WTC11 (cell line): ENCODE results near the gene UGT2A1. TPM values are rescaled to one million over a fixed set of nuclear protein-coding genes. Genes with fewer than 3 reads are reported as not detected.

ENCODE experiments used
- ATAC-seq: fragments of 200-7000 bp; cut with Tn5 transposase; 2 replicates; pipeline ENCODE4 v1.10.0; 2021; ENCODE audit warnings: mild to moderate bottlenecking, moderate library complexity
- CTCF ChIA-PET: fragments of 300-600 bp; sonication (Branson Sonifier 250); formaldehyde crosslinking; loops from one replicate; lab custom pipeline; 2021; ENCODE audit warnings: antibody characterized with exemption; lab: Charles Lee
- POLR2A ChIA-PET: fragments of 350-600 bp; sonication (Branson Sonifier 250); formaldehyde crosslinking; loops from one replicate; lab custom pipeline; 2021; ENCODE audit warnings: antibody characterized with exemption; lab: Charles Lee
- DNase-seq: peaks from one replicate; pipeline ENCODE4 v3.0.0; 2021; ENCODE audit warnings: low spot score
- H3K27ac Mint-ChIP-seq: 2 replicates; pipeline ENCODE4 v1.8.0; 2021; ENCODE audit warnings: mixed read lengths
- H3K27me3 Mint-ChIP-seq: 2 replicates; pipeline ENCODE4 v1.8.0; 2021; ENCODE audit warnings: low read depth, mild to moderate bottlenecking, moderate library complexity, mixed read lengths
- H3K36me3 Mint-ChIP-seq: 2 replicates; pipeline ENCODE4 v1.8.0; 2021; ENCODE audit warnings: mixed read lengths
- H3K4me1 Mint-ChIP-seq: 2 replicates; pipeline ENCODE4 v1.8.0; 2022; ENCODE audit warnings: mixed read lengths
- H3K4me3 Mint-ChIP-seq: 2 replicates; pipeline ENCODE4 v1.8.0; 2021; ENCODE audit warnings: mild to moderate bottlenecking, moderate library complexity, mixed read lengths
- H3K9me3 Mint-ChIP-seq: 2 replicates; pipeline ENCODE4 v1.8.0; 2021; ENCODE audit warnings: mixed read lengths
- ELF4 ChIP-seq: sonication (generic); formaldehyde crosslinking; IDR thresholded peaks from 2 replicates; pipeline ENCODE4 v1.8.1; 2022; ENCODE audit warnings: low read depth, mild to moderate bottlenecking, moderate library complexity, missing genetic modification reagents
- GTF2I ChIP-seq: fragments of 250-450 bp; sonication (Bioruptor Pico); conservative IDR thresholded peaks from 2 replicates; pipeline ENCODE4 v1.4.0; 2021; ENCODE audit warnings: mild to moderate bottlenecking
- IRF1 ChIP-seq: sonication (generic); formaldehyde crosslinking; IDR thresholded peaks from 2 replicates; pipeline ENCODE4 v1.8.0; 2023; ENCODE audit warnings: missing genetic modification reagents
- JUN ChIP-seq: sonication (generic); formaldehyde crosslinking; IDR thresholded peaks from 2 replicates; pipeline ENCODE4 v1.8.0; 2023; ENCODE audit warnings: mild to moderate bottlenecking, missing genetic modification reagents
- MXD4 ChIP-seq: fragments of 250-450 bp; sonication (Bioruptor Pico); IDR thresholded peaks from 2 replicates; pipeline ENCODE4 v1.8.0; 2021; ENCODE audit warnings: mild to moderate bottlenecking, moderate library complexity, borderline replicate concordance
- NFATC4 ChIP-seq: fragments of 250-450 bp; sonication (Bioruptor Pico); IDR thresholded peaks from 2 replicates; pipeline ENCODE4 v1.9.0; 2021; ENCODE audit warnings: mild to moderate bottlenecking
- NR1H2 ChIP-seq: sonication (generic); formaldehyde crosslinking; IDR thresholded peaks from 2 replicates; pipeline ENCODE4 v1.9.0; 2021; ENCODE audit warnings: mild to moderate bottlenecking, moderate library complexity, missing genetic modification reagents
- NR3C1 ChIP-seq: sonication (generic); formaldehyde crosslinking; conservative IDR thresholded peaks from 2 replicates; pipeline ENCODE4 v1.8.1; 2023; ENCODE audit warnings: low read depth, mild to moderate bottlenecking, missing genetic modification reagents
- OVOL2 ChIP-seq: fragments of 250-450 bp; sonication (Bioruptor Pico); IDR thresholded peaks from 2 replicates; pipeline ENCODE4 v1.9.0; 2021; ENCODE audit warnings: mild to moderate bottlenecking, borderline replicate concordance
- SMAD4 ChIP-seq: sonication (generic); formaldehyde crosslinking; IDR thresholded peaks from 2 replicates; pipeline ENCODE4 v1.8.0; 2022; ENCODE audit warnings: mild to moderate bottlenecking, missing genetic modification reagents
- STAT6 ChIP-seq: sonication (generic); formaldehyde crosslinking; conservative IDR thresholded peaks from 2 replicates; pipeline ENCODE4 v1.8.1; 2023; ENCODE audit warnings: mild to moderate bottlenecking, low read depth, missing genetic modification reagents, moderate library complexity
- TP53 ChIP-seq: sonication (generic); formaldehyde crosslinking; IDR thresholded peaks from 2 replicates; pipeline ENCODE4 v1.8.1; 2023; ENCODE audit warnings: mild to moderate bottlenecking, missing genetic modification reagents
- ZNF281 ChIP-seq: sonication (generic); formaldehyde crosslinking; IDR thresholded peaks from 2 replicates; pipeline ENCODE4 v1.8.0; 2023; ENCODE audit warnings: mild to moderate bottlenecking, missing genetic modification reagents
- ZNF396 ChIP-seq: fragments of 250-450 bp; sonication (Bioruptor Pico); IDR thresholded peaks from 2 replicates; pipeline ENCODE4 v1.8.0; 2021; ENCODE audit warnings: mild to moderate bottlenecking, moderate library complexity, borderline replicate concordance
- total RNA-seq: library from RNA; stranded (reverse); gene quantifications from 3 replicates; pipeline ENCODE4 v1.2.3, GENCODE V29; 2021

Gene UGT2A1
- total RNA-seq, 1 experiment from 2014 or later: 0.81 TPM

- TF ChIP-seq ZNF396 (CRISPR knock-in tag): no peak
- TF ChIP-seq TP53 (CRISPR knock-in tag): no peak
- no peak for TF ChIP-seq IRF1
- no peak for TF ChIP-seq MXD4
- no peak for TF ChIP-seq NFATC4 (CRISPR knock-in tag)
- no peak for TF ChIP-seq NR3C1 (CRISPR knock-in tag)
- no peak for TF ChIP-seq STAT6 (CRISPR knock-in tag)
- no peak for TF ChIP-seq JUN (CRISPR knock-in tag)
- TF ChIP-seq ELF4: no peak
- TF ChIP-seq SMAD4 (CRISPR knock-in tag): no peak
- TF ChIP-seq ZNF281 (CRISPR knock-in tag): no peak
- no peak for TF ChIP-seq OVOL2 (CRISPR knock-in tag)
- no peak for TF ChIP-seq GTF2I
- no peak for TF ChIP-seq NR1H2 (CRISPR knock-in tag)
- Mint-ChIP-seq H3K27me3 (no peaks in the 10 kb centered on the region), H3K36me3 (no peaks in the 10 kb centered on the region), H3K4me3 (no peak overlapping the region), H3K27ac (no peak overlapping the region), H3K9me3 (peaks cover 4% of the 10 kb centered on the region; the same call in 1 of the 2 replicates), H3K4me1 (no peaks in the 10 kb centered on the region)
- DNase-seq (no peak), ATAC-seq (no peak)
- POLR2A ChIA-PET: no interaction called here
- CTCF ChIA-PET: no interaction called here
Measured at GRCh38 chr4:69546134-69546765, 106.8 kb downstream of the UGT2A1 start.

Other genes starting within 250 kb of the UGT2A1 start
- gene UGT2B4, start 157.3 kb downstream of the UGT2A1 start, total RNA-seq: 0.31 to 0.41 TPM in 2 of 3 replicates, not detected in the other
- gene UGT2A2, start 13.6 kb downstream of the UGT2A1 start, total RNA-seq: not detected in 3 replicates
- 0.02 to 0.14 TPM (median 0.04 TPM) in 3 replicates for gene SULT1B1, start 107.4 kb upstream of the UGT2A1 start, total RNA-seq
- not detected in 3 replicates for gene SULT1E1, start 206.9 kb upstream of the UGT2A1 start, total RNA-seq